HepG2 (cell line): ENCODE results near the gene TBC1D14. TPM values are rescaled to one million over a fixed set of nuclear protein-coding genes. Genes with fewer than 3 reads are reported as not detected.

Source experiments
- ATF7 ChIP-seq, 2 experiments: fragments of 450-650 bp in 1 of 2; sonication (generic) in 1 of 2; formaldehyde crosslinking in 1 of 2; IDR thresholded peaks; 2 replicates each; pipeline versions ENCODE4 v1.4.0 to v1.6.1; 2016 to 2020; ENCODE audit warnings: antibody characterized with exemption in 1 of 2, mild to moderate bottlenecking in 1 of 2, missing genetic modification reagents in 1 of 2
- FOXA3 ChIP-seq: IDR thresholded peaks from 2 replicates; pipeline ENCODE4 v1.6.1; 2016; ENCODE audit warnings: missing genetic modification reagents, missing compliant biosample characterization
- FOXP1 ChIP-seq, 2 experiments: fragments of 450-650 bp in 1 of 2; IDR thresholded peaks; 2 replicates each; pipeline ENCODE4 v1.6.1; 2017 to 2018; ENCODE audit warnings: antibody characterized with exemption in 1 of 2
- GZF1 ChIP-seq: sonication (generic); formaldehyde crosslinking; IDR thresholded peaks from 2 replicates; pipeline ENCODE4 v1.5.1; 2020; ENCODE audit warnings: mild to moderate bottlenecking, missing genetic modification reagents
- IRF2 ChIP-seq: IDR thresholded peaks from 2 replicates; pipeline ENCODE4 v1.6.1; 2018; ENCODE audit warnings: missing genetic modification reagents, missing compliant biosample characterization
- JDP2 ChIP-seq: sonication (generic); formaldehyde crosslinking; IDR thresholded peaks from 2 replicates; pipeline ENCODE4 v1.8.1; 2022; ENCODE audit warnings: missing genetic modification reagents, borderline replicate concordance
- KDM5B ChIP-seq: sonication (generic); formaldehyde crosslinking; IDR thresholded peaks from 2 replicates; pipeline ENCODE4 v1.4.0; 2020; ENCODE audit warnings: missing genetic modification reagents, mild to moderate bottlenecking, borderline replicate concordance
- KMT2A ChIP-seq: sonication (generic); formaldehyde crosslinking; IDR thresholded peaks from 2 replicates; pipeline ENCODE4 v1.4.0; 2020; ENCODE audit warnings: missing genetic modification reagents
- MBD4 ChIP-seq: IDR thresholded peaks from 2 replicates; pipeline ENCODE4 v1.6.1; 2012; ENCODE audit warnings: low read length, inconsistent platforms, borderline replicate concordance
- MEIS1 ChIP-seq: sonication (generic); formaldehyde crosslinking; IDR thresholded peaks from 2 replicates; pipeline ENCODE4 v1.9.0; 2021; ENCODE audit warnings: mild to moderate bottlenecking, missing genetic modification reagents, moderate library complexity, borderline replicate concordance
- NCOA5 ChIP-seq: sonication (generic); formaldehyde crosslinking; IDR thresholded peaks from 2 replicates; pipeline ENCODE4 v1.4.0; 2020; ENCODE audit warnings: missing genetic modification reagents
- NFKB2 ChIP-seq: sonication (generic); formaldehyde crosslinking; IDR thresholded peaks from 2 replicates; pipeline ENCODE4 v1.4.0; 2020; ENCODE audit warnings: missing genetic modification reagents, borderline replicate concordance
- NR2F2 ChIP-seq: IDR thresholded peaks from 2 replicates; pipeline ENCODE4 v1.6.1; 2012; ENCODE audit warnings: low read depth, inconsistent platforms, borderline replicate concordance
- RARG ChIP-seq: sonication (generic); formaldehyde crosslinking; IDR thresholded peaks from 2 replicates; pipeline ENCODE4 v1.4.0; 2020; ENCODE audit warnings: low read depth, mild to moderate bottlenecking, missing genetic modification reagents
- UBTF ChIP-seq: sonication (generic); formaldehyde crosslinking; IDR thresholded peaks from 2 replicates; pipeline ENCODE4 v1.4.0; 2020; ENCODE audit warnings: mild to moderate bottlenecking, missing genetic modification reagents
- ZC3H4 ChIP-seq: sonication (generic); formaldehyde crosslinking; IDR thresholded peaks from 2 replicates; pipeline ENCODE4 v1.4.0; 2020; ENCODE audit warnings: missing genetic modification reagents, borderline replicate concordance
- ZNF251 ChIP-seq: sonication (generic); formaldehyde crosslinking; IDR thresholded peaks from 2 replicates; pipeline ENCODE4 v1.9.0; 2021; ENCODE audit warnings: mild to moderate bottlenecking, missing genetic modification reagents
- ZNF451 ChIP-seq: sonication (generic); formaldehyde crosslinking; IDR thresholded peaks from 2 replicates; pipeline ENCODE4 v1.5.0; 2020; ENCODE audit warnings: mild to moderate bottlenecking, missing genetic modification reagents
- ZNF562 ChIP-seq: sonication (generic); formaldehyde crosslinking; IDR thresholded peaks from 2 replicates; pipeline ENCODE4 v1.8.0; 2022; ENCODE audit warnings: missing genetic modification reagents, borderline replicate concordance
- ZNF605 ChIP-seq: sonication (generic); formaldehyde crosslinking; IDR thresholded peaks from 2 replicates; pipeline ENCODE4 v1.8.0; 2022; ENCODE audit warnings: mild to moderate bottlenecking, missing genetic modification reagents
- ZNF629 ChIP-seq: sonication (generic); formaldehyde crosslinking; conservative IDR thresholded peaks from 2 replicates; pipeline ENCODE4 v1.5.0; 2020; ENCODE audit warnings: missing genetic modification reagents
- ZNF75D ChIP-seq: sonication (generic); formaldehyde crosslinking; IDR thresholded peaks from 2 replicates; pipeline ENCODE4 v1.8.1; 2023; ENCODE audit warnings: missing genetic modification reagents, mild to moderate bottlenecking, borderline replicate concordance
- polyA plus RNA-seq, 8 experiments: library from polyadenylated mRNA; depleted of rRNA in 3 of 8; stranded (reverse) in 7 of 8; unstranded in 1 of 8; fragments of >200 nt; fragmentation: Illumina TruSeq in 4 of 8; extraction: Trizol in 4 of 8; gene quantifications; 2 replicates each; pipeline versions ENCODE4 v1.2.1 to v1.2.3, GENCODE V29; 2011 to 2016; ENCODE audit warnings: low read depth in 4 of 8, missing spikeins in 1 of 8, mixed read lengths in 1 of 8; ENCODE audit not compliant: insufficient read depth in 1 of 8
- total RNA-seq, 5 experiments: library from RNA; depleted of rRNA; stranded (reverse); fragments of >200 nt; fragmentation: Illumina TruSeq; extraction: Trizol; gene quantifications; 2 replicates each; pipeline ENCODE4 v1.2.3, GENCODE V29; 2016; ENCODE audit warnings: low read depth in 1 of 5
- TF ChIP-seq, protein P1 (sequence below): sonication (generic); formaldehyde crosslinking; conservative IDR thresholded peaks from 2 replicates; pipeline ENCODE4 v1.4.0; 2020; ENCODE audit warnings: missing genetic modification reagents
- TF ChIP-seq, protein P2 (sequence below): sonication (generic); formaldehyde crosslinking; IDR thresholded peaks from 2 replicates; pipeline ENCODE4 v1.4.0; 2020; ENCODE audit warnings: missing genetic modification reagents
- TF ChIP-seq, protein P3 (sequence below): sonication (generic); formaldehyde crosslinking; IDR thresholded peaks from 2 replicates; pipeline ENCODE4 v1.4.0; 2020; ENCODE audit warnings: mild to moderate bottlenecking, missing genetic modification reagents

TBC1D14 gene
- total and polyA plus RNA-seq, 2 of the 13 experiments (the other 11 are each of a cell fraction or from before 2014, with no cell fraction given): 29.5 to 46.5 TPM

- TF ChIP-seq RARG (CRISPR knock-in tag) (0 out of 2 replicates have a peak, but pooled peaks have one; percentile 59), ZNF251 (no peak), FOXA3 (CRISPR knock-in tag) (peak; percentile 94), NFKB2 (peak; percentile 88), UBTF (CRISPR knock-in tag) (peak; percentile 58; the same call in 1 of the 2 replicates), ZNF451 (CRISPR knock-in tag) (no peak), MBD4 (no peak), ZNF562 (CRISPR knock-in tag) (no peak), NCOA5 (CRISPR knock-in tag) (no peak), KDM5B (CRISPR knock-in tag) (peak; percentile 25; the same call in 1 of the 2 replicates), ZNF75D (CRISPR knock-in tag) (no peak), ZC3H4 (CRISPR knock-in tag) (no peak), KMT2A (peak; percentile 83), ATF7 (IDR thresholded peaks at IDR 0.05) (no peak), ATF7 (CRISPR knock-in tag; IDR thresholded peaks at IDR 0.05) (0 out of 2 replicates have a peak, but pooled peaks have one; percentile 58), GZF1 (peak; percentile 87; the same call in 1 of the 2 replicates), IRF2 (CRISPR knock-in tag) (peak; percentile 90; the same call in 1 of the 2 replicates), JDP2 (CRISPR knock-in tag) (no peak; the same call in 1 of the 2 replicates), NR2F2 (peak; percentile 94), ZNF629 (no peak), ZNF605 (CRISPR knock-in tag) (no peak), FOXP1 (IDR thresholded peaks at IDR 0.05) (no peak), FOXP1 (CRISPR knock-in tag; IDR thresholded peaks at IDR 0.05) (peak; percentile 85), MEIS1 (peak; percentile 89)
- TF ChIP-seq, protein P1, sequence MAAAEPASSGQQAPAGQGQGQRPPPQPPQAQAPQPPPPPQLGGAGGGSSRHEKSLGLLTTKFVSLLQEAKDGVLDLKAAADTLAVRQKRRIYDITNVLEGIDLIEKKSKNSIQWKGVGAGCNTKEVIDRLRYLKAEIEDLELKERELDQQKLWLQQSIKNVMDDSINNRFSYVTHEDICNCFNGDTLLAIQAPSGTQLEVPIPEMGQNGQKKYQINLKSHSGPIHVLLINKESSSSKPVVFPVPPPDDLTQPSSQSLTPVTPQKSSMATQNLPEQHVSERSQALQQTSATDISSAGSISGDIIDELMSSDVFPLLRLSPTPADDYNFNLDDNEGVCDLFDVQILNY: no peak
- TF ChIP-seq, protein P2, sequence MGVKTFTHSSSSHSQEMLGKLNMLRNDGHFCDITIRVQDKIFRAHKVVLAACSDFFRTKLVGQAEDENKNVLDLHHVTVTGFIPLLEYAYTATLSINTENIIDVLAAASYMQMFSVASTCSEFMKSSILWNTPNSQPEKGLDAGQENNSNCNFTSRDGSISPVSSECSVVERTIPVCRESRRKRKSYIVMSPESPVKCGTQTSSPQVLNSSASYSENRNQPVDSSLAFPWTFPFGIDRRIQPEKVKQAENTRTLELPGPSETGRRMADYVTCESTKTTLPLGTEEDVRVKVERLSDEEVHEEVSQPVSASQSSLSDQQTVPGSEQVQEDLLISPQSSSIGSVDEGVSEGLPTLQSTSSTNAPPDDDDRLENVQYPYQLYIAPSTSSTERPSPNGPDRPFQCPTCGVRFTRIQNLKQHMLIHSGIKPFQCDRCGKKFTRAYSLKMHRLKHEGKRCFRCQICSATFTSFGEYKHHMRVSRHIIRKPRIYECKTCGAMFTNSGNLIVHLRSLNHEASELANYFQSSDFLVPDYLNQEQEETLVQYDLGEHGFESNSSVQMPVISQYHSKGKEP (CRISPR knock-in tag): no peak
- TF ChIP-seq, protein P3, sequence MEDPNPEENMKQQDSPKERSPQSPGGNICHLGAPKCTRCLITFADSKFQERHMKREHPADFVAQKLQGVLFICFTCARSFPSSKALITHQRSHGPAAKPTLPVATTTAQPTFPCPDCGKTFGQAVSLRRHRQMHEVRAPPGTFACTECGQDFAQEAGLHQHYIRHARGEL (CRISPR knock-in tag): no peak
These were observed 8.0 kb downstream of the TBC1D14 start (continued) for GRCh38 chr4:6917461-6918271.
